ENCODE data around the gene SMARCD3.

The SMARCD3 gene

GRCh38 chr7:151254316-151254715 lies 5.8 kb upstream of the SMARCD3 start:
- Histone ChIP-seq H3K4me2 (ENCODE audit: low read length) (no peak overlapping the region), H3K36me3 (replicated peaks; ENCODE audit: low read depth, low read length) (no peaks in the 10 kb centered on the region), H3K27ac (ENCODE audit: low read length) (no peak overlapping the region), H3K79me2 (ENCODE audit: low read length) (no peaks in the 10 kb centered on the region), H4K20me1 (ENCODE audit: insufficient read depth, low read length) (no peaks in the 10 kb centered on the region), H2AFZ (ENCODE audit: low read depth, low read length) (no peak overlapping the region), H3K9me3 (ENCODE audit: insufficient read depth, low read length) (no peaks in the 10 kb centered on the region), H3K27me3 (ENCODE audit: low read depth, low read length) (peaks cover 51% of the 10 kb centered on the region), H3K4me1 (ENCODE audit: low read length) (no peaks in the 10 kb centered on the region), H3K9ac (ENCODE audit: low read length) (no peak overlapping the region), H3K4me3 (ENCODE audit: low read length) (no peak overlapping the region)
- no peak for TF ChIP-seq EZH2phosphoT487 (IDR thresholded peaks at IDR 0.05; ENCODE audit: low read depth)
- TF ChIP-seq CTCF (IDR thresholded peaks at IDR 0.05; ENCODE audit: low read depth, low read length): no peak

GRCh38 chr7:151252961-151253711 lies 4.6 kb upstream of the SMARCD3 start:
- Histone ChIP-seq H2AFZ (ENCODE audit: low read depth, low read length) (no peak overlapping the region), H3K36me3 (replicated peaks; ENCODE audit: low read depth, low read length) (no peaks in the 10 kb centered on the region), H3K79me2 (ENCODE audit: low read length) (no peaks in the 10 kb centered on the region), H3K27me3 (ENCODE audit: low read depth, low read length) (peaks cover 49% of the 10 kb centered on the region), H3K9ac (ENCODE audit: low read length) (no peak overlapping the region), H3K27ac (ENCODE audit: low read length) (no peak overlapping the region), H3K4me1 (ENCODE audit: low read length) (no peaks in the 10 kb centered on the region), H3K4me2 (ENCODE audit: low read length) (no peak overlapping the region), H3K4me3 (ENCODE audit: low read length) (no peak overlapping the region), H3K9me3 (ENCODE audit: insufficient read depth, low read length) (no peaks in the 10 kb centered on the region), H4K20me1 (ENCODE audit: insufficient read depth, low read length) (no peaks in the 10 kb centered on the region)
- TF ChIP-seq CTCF (IDR thresholded peaks at IDR 0.05; ENCODE audit: low read depth, low read length) (no peak), EZH2phosphoT487 (IDR thresholded peaks at IDR 0.05; ENCODE audit: low read depth) (no peak)

GRCh38 chr7:151252561-151252835 lies 4.0 kb upstream of the SMARCD3 start:
- Histone ChIP-seq H3K9me3 (ENCODE audit: insufficient read depth, low read length) (no peaks in the 10 kb centered on the region), H3K36me3 (replicated peaks; ENCODE audit: low read depth, low read length) (no peaks in the 10 kb centered on the region), H3K4me1 (ENCODE audit: low read length) (no peaks in the 10 kb centered on the region), H3K27ac (ENCODE audit: low read length) (no peak overlapping the region), H4K20me1 (ENCODE audit: insufficient read depth, low read length) (no peaks in the 10 kb centered on the region), H3K4me3 (ENCODE audit: low read length) (no peak overlapping the region), H3K4me2 (ENCODE audit: low read length) (no peak overlapping the region), H3K79me2 (ENCODE audit: low read length) (no peaks in the 10 kb centered on the region), H3K9ac (ENCODE audit: low read length) (no peak overlapping the region), H2AFZ (ENCODE audit: low read depth, low read length) (no peak overlapping the region), H3K27me3 (ENCODE audit: low read depth, low read length) (peaks cover 50% of the 10 kb centered on the region)
- TF ChIP-seq EZH2phosphoT487 (IDR thresholded peaks at IDR 0.05; ENCODE audit: low read depth) (no peak), CTCF (IDR thresholded peaks at IDR 0.05; ENCODE audit: low read depth, low read length) (no peak)

- Histone ChIP-seq H4K20me1 (ENCODE audit: insufficient read depth, low read length) (peaks cover 2% of the 10 kb centered on the region; the same call in 1 of the 2 replicates), H3K79me2 (ENCODE audit: low read length) (no peaks in the 10 kb centered on the region), H3K27me3 (ENCODE audit: low read depth, low read length) (peaks cover 53% of the 10 kb centered on the region)
Observed at GRCh38 chr7:151251689-151252560, 3.4 kb upstream of the SMARCD3 start.

More at GRCh38 chr7:151251689-151252560, 3.4 kb upstream of the SMARCD3 start:
- 0 out of 2 replicates have a peak overlapping the region, but pooled peaks have one; percentile 34 for H2AFZ ChIP-seq (ENCODE audit: low read depth, low read length)
- H3K36me3 ChIP-seq (replicated peaks; ENCODE audit: low read depth, low read length): no peaks in the 10 kb centered on the region
- no peak overlapping the region for H3K9ac ChIP-seq (ENCODE audit: low read length)
- no peaks in the 10 kb centered on the region for H3K9me3 ChIP-seq (ENCODE audit: insufficient read depth, low read length)
- no peaks in the 10 kb centered on the region for H3K4me1 ChIP-seq (ENCODE audit: low read length)
- H3K27ac ChIP-seq (ENCODE audit: low read length): no peak overlapping the region
- TF ChIP-seq EZH2phosphoT487 (IDR thresholded peaks at IDR 0.05; ENCODE audit: low read depth) (no peak), CTCF (IDR thresholded peaks at IDR 0.05; ENCODE audit: low read depth, low read length) (no peak)
- H3K4me3 ChIP-seq (ENCODE audit: low read length): peak overlapping the region; percentile 69
- H3K4me2 ChIP-seq (ENCODE audit: low read length): peak overlapping the region; percentile 72

Data from OCI-LY3 (cell line).